GM18505 (cell line): ENCODE data around the gene FAAH2.
A peak's percentile ranks its signal among the peaks of the same experiment; 100 is the strongest.

Experiments used
- ATAC-seq: cut with Tn5 transposase; IDR thresholded peaks from one replicate; pipeline ENCODE4 v1.9.1; 2021; ENCODE audit not compliant: unreplicated experiment
- POLR2A ChIP-seq: IDR thresholded peaks from 4 replicates; pipeline ENCODE4 v1.6.1; 2011; ENCODE audit warnings: borderline replicate concordance; ENCODE audit not compliant: insufficient read depth, insufficient read length; ENCODE audit errors: extremely low read depth

FAAH2 gene

GRCh38 chrX:57445832-57446231 is 159.3 kb downstream of the FAAH2 start:
- ATAC-seq = no peak
- no peak for TF ChIP-seq POLR2A

GRCh38 chrX:57447856-57448255 is 161.3 kb downstream of the FAAH2 start:
- no peak for ATAC-seq
- no peak for TF ChIP-seq POLR2A

DNA sequence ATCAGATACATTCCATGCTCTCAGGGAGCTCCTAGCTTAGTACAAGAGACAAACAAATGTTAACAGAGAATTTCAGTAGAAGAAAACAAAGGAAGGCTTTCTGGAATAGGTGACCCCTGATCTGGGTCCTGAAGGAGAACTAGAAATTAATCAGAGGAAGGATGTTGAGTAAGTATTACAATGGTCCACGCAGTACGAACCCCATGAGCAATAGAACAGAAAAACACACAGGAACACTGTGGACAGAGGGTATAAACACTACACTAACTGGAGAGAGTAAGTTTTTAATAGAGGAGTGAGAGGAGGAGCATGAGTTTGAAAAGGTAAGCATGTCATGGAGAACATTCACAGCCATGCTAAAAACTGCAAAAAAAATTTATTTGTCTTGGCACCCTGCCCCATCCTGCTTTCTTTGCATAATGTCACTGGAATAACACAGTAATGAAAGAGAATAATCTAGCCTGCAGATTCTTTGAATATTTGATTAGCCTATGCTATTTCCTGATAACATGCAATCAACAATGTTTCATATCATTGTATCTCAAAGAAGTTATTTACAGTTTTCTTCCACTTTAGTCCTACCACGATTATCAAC is 165.0 kb downstream of the FAAH2 start:
- ATAC-seq = no peak
- no peak for TF ChIP-seq POLR2A

DNA sequence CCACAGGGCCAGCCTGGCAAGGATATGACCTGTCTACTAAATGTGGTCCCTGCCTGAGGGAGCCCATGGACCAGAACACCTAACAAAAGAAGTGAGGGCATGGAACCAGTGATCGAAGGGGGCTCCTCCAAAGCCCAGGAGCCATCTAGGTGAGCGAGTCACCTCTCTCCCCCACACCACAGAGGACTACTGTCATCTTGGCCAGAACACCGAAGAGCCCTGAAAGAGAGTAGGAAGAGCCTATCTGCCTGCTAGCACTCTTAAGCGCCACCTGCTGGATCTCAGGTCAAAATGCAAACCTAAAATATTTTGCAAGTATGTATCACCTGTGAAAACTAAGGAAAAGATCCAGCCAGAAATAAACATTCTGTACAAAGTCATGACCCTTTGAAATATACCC is 167.4 kb downstream of the FAAH2 start:
- no peak for TF ChIP-seq POLR2A
- ATAC-seq = peak; percentile 61

DNA sequence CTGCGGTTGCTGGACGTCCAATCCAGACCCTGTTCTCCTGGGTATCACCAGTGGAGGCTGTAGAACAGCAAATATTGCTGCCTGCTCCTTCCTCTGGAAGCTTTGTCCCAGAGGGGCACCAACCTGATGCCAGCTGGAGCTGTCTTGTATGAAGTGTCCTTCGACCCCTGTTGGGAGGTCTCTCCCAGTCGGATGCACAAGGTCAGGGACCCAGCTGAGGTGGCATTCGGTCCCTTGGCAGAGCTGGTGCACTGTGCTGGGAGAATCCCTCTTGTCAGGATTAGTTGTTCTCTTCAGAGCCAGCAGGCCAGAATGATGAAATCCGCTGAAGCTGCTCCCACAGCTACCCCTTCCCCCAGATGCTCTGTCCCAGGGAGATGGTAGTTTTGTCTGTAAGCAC is 195.0 kb downstream of the FAAH2 start:
- no peak for TF ChIP-seq POLR2A
- no peak for ATAC-seq

- no peak for ATAC-seq
- TF ChIP-seq POLR2A = no peak
Observed at GRCh38 chrX:57516491-57516890, 230.0 kb downstream of the FAAH2 start.

DNA sequence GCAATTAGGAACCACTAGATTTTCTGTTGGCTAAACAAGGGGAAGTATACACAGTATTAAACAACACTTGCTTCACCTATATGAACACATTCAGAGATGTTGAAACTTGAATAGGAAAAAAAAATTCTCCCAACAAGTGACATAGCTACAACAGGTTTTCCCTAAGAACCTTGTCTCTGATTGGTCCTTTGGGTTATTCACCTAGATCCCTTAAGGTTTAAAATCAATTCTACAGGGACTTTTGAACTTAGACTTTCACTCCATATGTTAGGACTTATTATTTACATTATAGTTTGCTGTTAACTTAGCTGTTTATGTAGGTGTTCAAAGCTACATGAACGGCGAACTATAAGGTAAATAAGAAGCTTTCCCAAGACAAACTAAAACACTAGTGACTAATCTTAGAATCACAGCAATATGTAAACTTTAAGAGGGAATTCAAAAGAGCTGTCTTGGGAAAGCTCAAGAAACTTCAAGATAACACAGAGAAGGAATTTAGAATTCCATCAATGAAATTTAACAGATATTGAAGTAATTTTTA is 233.1 kb downstream of the FAAH2 start:
- ATAC-seq = no peak
- no peak for TF ChIP-seq POLR2A

DNA sequence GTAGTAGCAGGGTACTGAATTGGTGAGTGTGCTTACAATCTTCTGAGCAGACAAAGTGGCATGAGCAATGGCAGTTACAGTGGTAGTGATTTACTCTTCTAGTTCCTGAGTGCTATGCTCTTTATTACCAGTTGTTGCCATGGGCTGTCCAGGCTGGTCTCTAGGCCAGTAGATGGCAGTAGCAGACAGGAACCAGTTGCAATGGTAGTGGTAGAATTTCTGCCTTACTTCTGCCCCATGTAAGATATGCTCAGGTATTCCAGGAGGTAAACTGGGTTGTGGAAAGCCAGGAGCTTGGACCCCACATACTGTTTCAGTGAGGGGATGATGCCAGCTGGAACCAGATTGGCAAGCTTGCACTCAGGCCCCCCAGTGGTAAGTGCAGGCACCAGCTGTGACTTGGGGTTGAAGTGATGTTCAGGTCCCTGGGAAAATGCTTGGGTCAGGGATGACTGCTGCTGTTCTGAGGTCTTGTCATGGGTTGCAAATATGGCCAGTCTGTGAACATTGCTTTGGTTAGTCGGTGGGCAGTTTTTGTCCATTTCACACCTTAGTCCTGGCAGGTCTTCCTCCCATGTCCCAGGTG is 242.3 kb downstream of the FAAH2 start:
- ATAC-seq = peak; percentile 43
- no peak for TF ChIP-seq POLR2A
